GM12878 (cell line): ENCODE measurements around the gene AOPEP. TPM values are rescaled to one million over a fixed set of nuclear protein-coding genes. Genes with fewer than 3 reads are reported as not detected.

ENCODE experiments used
- ATAC-seq: fragments of 200-7000 bp; cut with Tn5 transposase; 3 replicates; pipeline ENCODE4 v1.9.1; 2020; ENCODE audit warnings: mild to moderate bottlenecking, moderate library complexity
- BruUV-seq: library from RNA; stranded (reverse); fragments of 400-500 nt; replicated peaks from 2 replicates; lab custom pipeline; 2021; lab: Mats Ljungman, UMichigan
- CTCF ChIA-PET: fragments of 300-600 bp; sonication (Branson Sonifier 250); formaldehyde crosslinking; extraction: SDS; loops from one replicate; lab custom pipeline; 2021; ENCODE audit warnings: inconsistent platforms; lab: Yijun Ruan, JAX
- POLR2A ChIA-PET: fragments of 350-600 bp; formaldehyde crosslinking; extraction: SDS; loops from one replicate; lab custom pipeline; 2021; ENCODE audit warnings: inconsistent platforms; lab: Charles Lee
- RAD21 ChIA-PET: fragments of 300-600 bp; sonication (Branson Sonifier 250); formaldehyde crosslinking; loops from one replicate; lab custom pipeline; 2023; ENCODE audit warnings: antibody characterized with exemption; ENCODE audit not compliant: unreplicated experiment; lab: Charles Lee
- SMC1A ChIA-PET: fragments of 300-600 bp; sonication (Branson Sonifier 250); formaldehyde crosslinking; loops from one replicate; lab custom pipeline; 2023; ENCODE audit not compliant: unreplicated experiment, uncharacterized antibody; lab: Charles Lee
- DNase-seq: peaks from one replicate; pipeline ENCODE4 v3.0.0-alpha.2; 2011; ENCODE audit warnings: low read depth, low spot score
- FAIRE-seq: peaks from 3 replicates; lab custom pipeline; 2011; peaks lifted over from hg19 to GRCh38; lab: Jason Lieb, UNC
- H2AFZ ChIP-seq: 2 replicates; pipeline ENCODE4 v1.6.0; 2011; ENCODE audit warnings: low read depth, low read length, control low read depth; ENCODE audit not compliant: control insufficient read depth
- H3K27ac ChIP-seq: 2 replicates; pipeline ENCODE4 v1.5.1; 2011; ENCODE audit warnings: control low read depth; ENCODE audit not compliant: control insufficient read depth, insufficient read depth
- H3K27me3 ChIP-seq, 2 experiments: replicated peaks in 1 of 2; 2 replicates each; pipeline versions ENCODE4 v1.6.0 to v1.6.1; 2011; ENCODE audit warnings: low read length in 1 of 2; ENCODE audit not compliant: control insufficient read depth in 2 of 2, insufficient read depth in 2 of 2
- H3K36me3 ChIP-seq, 2 experiments: 2 replicates each; pipeline ENCODE4 v1.5.1; 2011; ENCODE audit warnings: low read length in 1 of 2; ENCODE audit not compliant: control insufficient read depth in 2 of 2, insufficient read depth in 2 of 2
- H3K4me1 ChIP-seq: 2 replicates; pipeline ENCODE4 v1.6.1; 2011; ENCODE audit warnings: mild to moderate bottlenecking, low read length, moderate library complexity, mixed read lengths; ENCODE audit not compliant: control insufficient read depth, insufficient read depth
- H3K4me2 ChIP-seq: 2 replicates; pipeline ENCODE4 v1.6.0; 2011; ENCODE audit warnings: control low read depth; ENCODE audit not compliant: control insufficient read depth, insufficient read depth
- H3K4me3 ChIP-seq: fragments of 200-600 bp; sonication (generic); 2 replicates; pipeline ENCODE4 v1.5.1; 2016
- H3K79me2 ChIP-seq: 2 replicates; pipeline ENCODE4 v1.6.0; 2011; ENCODE audit warnings: low read length; ENCODE audit not compliant: control insufficient read depth, insufficient read depth
- H3K9ac ChIP-seq: 2 replicates; pipeline ENCODE4 v1.8.0; 2011; ENCODE audit warnings: low read length, control low read depth, mixed read lengths; ENCODE audit not compliant: control insufficient read depth, insufficient read depth
- H3K9me3 ChIP-seq: replicated peaks from 3 replicates; pipeline ENCODE4 v1.5.1; 2011; ENCODE audit warnings: mild to moderate bottlenecking, low read length; ENCODE audit not compliant: control insufficient read depth, insufficient read depth
- H4K20me1 ChIP-seq: 2 replicates; pipeline ENCODE4 v1.6.0; 2011; ENCODE audit not compliant: control insufficient read depth, insufficient read depth
- ASH2L ChIP-seq: fragments of 300-600, 200-600 bp; sonication (generic); IDR thresholded peaks from 2 replicates; pipeline ENCODE4 v1.6.1; 2017; ENCODE audit warnings: low read depth, mild to moderate bottlenecking, borderline replicate concordance
- IKZF1 ChIP-seq: fragments of 450-650 bp; conservative IDR thresholded peaks from 2 replicates; pipeline ENCODE4 v1.6.1; 2017; ENCODE audit warnings: antibody characterized with exemption, mild to moderate bottlenecking
- POLR2AphosphoS2 ChIP-seq: IDR thresholded peaks from 2 replicates; pipeline ENCODE4 v1.6.1; 2011; ENCODE audit warnings: low read depth, mild to moderate bottlenecking, low read length, improper control_type of control experiment, moderate library complexity
- SKIL ChIP-seq: fragments of 450-650 bp; IDR thresholded peaks from 2 replicates; pipeline ENCODE4 v1.6.1; 2017; ENCODE audit warnings: mild to moderate bottlenecking, low read depth, inconsistent platforms; ENCODE audit not compliant: poor library complexity, severe bottlenecking
- WGBS: methylation state at CpG from one replicate; pipeline ENCODE4 v1.1.6; 2016; ENCODE audit warnings: low lambda C conversion rate; ENCODE audit not compliant: insufficient replicate concordance, insufficient coverage; ENCODE audit errors: missing lambda C conversion rate; 5-methylcytosine and 5-hydroxymethylcytosine counted together
- in situ Hi-C: fragments of 300-500 bp; cut with MboI; formaldehyde crosslinking; loops from 9 replicates; pipeline ENCODE4 v1.14.3; 2018; ENCODE audit warnings: mixed read lengths
- intact Hi-C: fragments of 100-400 bp; cut with micrococcal nuclease; formaldehyde crosslinking; loops from one replicate; pipeline ENCODE4 v1.14.2; 2022; ENCODE audit not compliant: unreplicated experiment
- polyA plus RNA-seq, 11 experiments: library from polyadenylated mRNA; depleted of rRNA in 4 of 11; unstranded in 6 of 11; stranded (reverse) in 5 of 11; fragments of >200 nt; fragmentation: Nextera tagmentation in 4 of 11; fragmentation: Illumina TruSeq in 1 of 11; extraction: Ambion mirVana in 4 of 11; extraction: Trizol in 1 of 11; gene quantifications; 1 replicate in 1 of 11; 2 replicates in 10 of 11; pipeline versions ENCODE4 v1.2.1 to v1.2.3, GENCODE V29; 2011 to 2016; ENCODE audit warnings: inconsistent platforms in 2 of 11, missing spikeins in 2 of 11, low read depth in 1 of 11
- total RNA-seq, 4 experiments: library from RNA; depleted of rRNA in 3 of 4; stranded (reverse); fragments of >200 nt in 3 of 4; fragmentation: Illumina TruSeq in 1 of 4; extraction: Trizol in 1 of 4; gene quantifications; 2 replicates each; pipeline versions ENCODE4 v1.2.1 to v1.2.3, GENCODE V29; 2013 to 2021

The AOPEP gene
- total and polyA plus RNA-seq, 10 of the 15 experiments (the other 5 are each of a cell fraction or from before 2014, with no cell fraction given), result 2.3 to 16.9 (median 10.1) TPM

GRCh38 chr9:94690344-94690743 is 36.2 kb upstream of the AOPEP start:
- H4K20me1 ChIP-seq, result no peaks in the 10 kb centered on the region
- H3K79me2 ChIP-seq, result no peaks in the 10 kb centered on the region
- no peaks in the 10 kb centered on the region for H3K9me3 ChIP-seq
- ChIA-PET POLR2A (no interaction called here), CTCF (interaction anchor here (0.6 kb wide), 2 partner anchors 16 to 44 kb away, joined by 3 read pairs; no protein-coding TSS in a partner anchor), SMC1A (interaction anchor here (0.7 kb wide), 1 partner anchor 227 kb away, joined by 3 read pairs; no protein-coding TSS in a partner anchor), RAD21 (no interaction called here)
- ATAC-seq, result no peak
- intact Hi-C loops, result no loop called here
- DNase-seq, result no peak
- no TSS peak for BruUV-seq
- no peak overlapping the region for H3K9ac ChIP-seq
- no peak for FAIRE-seq
- in situ Hi-C loops, result loop anchor here (25.0 kb wide), 1 partner anchor 1522 kb away; no protein-coding TSS in a partner anchor
- H2AFZ ChIP-seq, result no peak overlapping the region
- WGBS, result 25% methylated on average over 9 of the region's 9 CpGs
- H3K4me1 ChIP-seq, result no peaks in the 10 kb centered on the region; the same call in 1 of the 2 replicates
- TF ChIP-seq ASH2L (no peak), SKIL (no peak), POLR2AphosphoS2 (no peak), IKZF1 (no peak)
- no peaks in the 10 kb centered on the region for H3K36me3 ChIP-seq
- no peak overlapping the region for H3K4me3 ChIP-seq
- no peak overlapping the region for H3K27ac ChIP-seq
- H3K27me3 ChIP-seq, result no peaks in the 10 kb centered on the region; a peak in 1 of 4 replicates
- no peak overlapping the region for H3K4me2 ChIP-seq
